Measurements from ENCODE around the gene VDAC1.
"Not testable (repeated sequence)": the region's sequence is repeated elsewhere in the genome, so short reads cannot be mapped to it uniquely, and the experiment has no call there.

Gene VDAC1

DNA sequence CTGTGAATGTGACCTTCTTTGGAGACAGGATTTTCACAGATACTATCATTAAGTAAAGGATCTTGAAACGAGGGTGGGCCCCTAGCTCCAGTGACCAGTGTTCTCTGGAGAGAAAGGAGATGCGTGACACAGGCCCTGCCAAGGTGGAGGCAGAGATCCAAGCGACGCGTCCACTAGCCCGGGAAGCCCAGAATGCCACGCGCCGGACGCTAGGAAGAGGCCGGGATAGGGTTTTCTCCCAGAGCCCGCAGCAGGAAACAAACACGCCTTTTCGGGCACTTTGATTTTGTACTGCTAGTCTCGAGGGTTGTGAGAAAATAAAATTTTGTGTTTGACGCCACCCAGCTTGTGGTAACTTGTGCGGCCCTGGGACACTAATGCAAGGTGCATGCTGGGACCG, 29.6 kb upstream of the VDAC1 start:
- H2BK120ac ChIP-seq (ENCODE audit: low read depth, low read length): no peak overlapping the region
- no peak overlapping the region for H3K4me2 ChIP-seq (ENCODE audit: low read length, poor library complexity, severe bottlenecking)
- no peak for DNase-seq
- no peak overlapping the region for H2BK15ac ChIP-seq (ENCODE audit: low read depth, poor library complexity, severe bottlenecking)
- H2AFZ ChIP-seq (ENCODE audit: low read depth, low read length): no peak overlapping the region
- H3K4ac ChIP-seq (ENCODE audit: low read depth in 1 of 2, low read length in 2 of 2): no peak overlapping the region
- H4K91ac ChIP-seq (ENCODE audit: low read length): no peak overlapping the region
- H3K27me3 ChIP-seq (ENCODE audit: control insufficient read depth in 1 of 2, insufficient read depth in 1 of 2, low read length in 2 of 2): no peaks in the 10 kb centered on the region
- no peaks in the 10 kb centered on the region for H3K9me3 ChIP-seq (ENCODE audit: control insufficient read depth, low read length)
- H3K4me1 ChIP-seq (ENCODE audit: control insufficient read depth, insufficient read depth, low read depth, low read length): no peaks in the 10 kb centered on the region
- H2BK5ac ChIP-seq (ENCODE audit: low read depth, low read length, poor library complexity, severe bottlenecking): no peak overlapping the region
- 89% methylated on average over 18 of the region's 18 CpGs for WGBS
- no peak overlapping the region for H3K27ac ChIP-seq (ENCODE audit: low read length, poor library complexity, severe bottlenecking)
- no peaks in the 10 kb centered on the region for H3K36me3 ChIP-seq (ENCODE audit: control insufficient read depth in 1 of 2, insufficient read depth in 2 of 2, low read depth in 1 of 2, low read length in 2 of 2)
- no peak overlapping the region for H2AK5ac ChIP-seq (ENCODE audit: low read length, severe bottlenecking)
- no peak overlapping the region for H3K23ac ChIP-seq (ENCODE audit: low read length in 2 of 2)
- no peaks in the 10 kb centered on the region for H3K79me1 ChIP-seq (replicated peaks; ENCODE audit: low read length, poor library complexity, severe bottlenecking)
- no peak overlapping the region for H2BK12ac ChIP-seq (ENCODE audit: low read length in 2 of 2)
- no peak overlapping the region for H3K4me3 ChIP-seq (ENCODE audit: insufficient read depth in 1 of 2, low read depth in 1 of 2, low read length in 2 of 2)
- H3K18ac ChIP-seq (ENCODE audit: low read depth in 1 of 2, low read length in 2 of 2): no peak overlapping the region
- H3K9ac ChIP-seq (ENCODE audit: low read length): no peak overlapping the region
- no peak overlapping the region for H4K8ac ChIP-seq (ENCODE audit: low read length)
- H3K14ac ChIP-seq (ENCODE audit: low read length in 2 of 2): no peak overlapping the region

DNA sequence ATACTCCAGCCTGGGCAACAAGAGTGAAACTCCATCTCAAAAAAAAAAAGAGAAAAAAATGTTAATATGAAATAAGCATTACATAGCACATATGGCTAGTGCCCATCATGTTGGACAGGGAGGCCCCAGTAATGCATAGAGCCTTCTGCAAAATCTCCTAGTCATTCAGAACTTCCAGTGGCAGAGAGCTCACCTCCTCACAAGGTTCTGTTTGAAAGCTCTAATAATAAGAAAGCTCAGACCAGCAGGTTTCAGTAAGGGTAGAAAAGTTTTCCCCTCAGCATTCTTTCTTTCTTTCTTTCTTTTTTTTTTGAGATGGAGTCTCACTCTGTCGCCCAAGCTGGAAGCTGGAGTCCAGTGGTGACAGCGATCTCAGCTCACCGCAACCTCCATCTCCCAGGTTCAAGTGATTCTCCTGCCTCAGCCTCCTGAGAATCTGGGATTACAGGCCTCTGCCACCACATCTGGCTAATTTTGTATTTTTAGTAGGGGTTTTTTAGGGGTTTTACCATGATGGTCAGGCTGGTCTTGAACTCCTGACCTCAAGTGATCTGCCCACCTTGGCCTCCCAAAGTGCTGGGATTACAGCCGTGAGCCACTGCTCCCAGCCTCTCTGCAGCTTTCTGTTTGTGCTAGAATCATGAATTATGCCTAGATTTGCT, 25.7 kb upstream of the VDAC1 start:
- not testable (repeated sequence) for H3K4me1 ChIP-seq (ENCODE audit: control insufficient read depth, insufficient read depth, low read depth, low read length); H4K91ac ChIP-seq (ENCODE audit: low read length); H3K4me2 ChIP-seq (ENCODE audit: low read length, poor library complexity, severe bottlenecking); H3K9ac ChIP-seq (ENCODE audit: low read length); H3K4me3 ChIP-seq (ENCODE audit: insufficient read depth in 1 of 2, low read depth in 1 of 2, low read length in 2 of 2); H3K4ac ChIP-seq (ENCODE audit: low read depth in 1 of 2, low read length in 2 of 2); H3K36me3 ChIP-seq (ENCODE audit: control insufficient read depth in 1 of 2, insufficient read depth in 2 of 2, low read depth in 1 of 2, low read length in 2 of 2); H4K8ac ChIP-seq (ENCODE audit: low read length); H3K18ac ChIP-seq (ENCODE audit: low read depth in 1 of 2, low read length in 2 of 2); H3K14ac ChIP-seq (ENCODE audit: low read length in 2 of 2); H3K79me1 ChIP-seq (replicated peaks; ENCODE audit: low read length, poor library complexity, severe bottlenecking); H2BK120ac ChIP-seq (ENCODE audit: low read depth, low read length); H2BK12ac ChIP-seq (ENCODE audit: low read length in 2 of 2); H3K27ac ChIP-seq (ENCODE audit: low read length, poor library complexity, severe bottlenecking); DNase-seq; H2BK15ac ChIP-seq (ENCODE audit: low read depth, poor library complexity, severe bottlenecking); H2BK5ac ChIP-seq (ENCODE audit: low read depth, low read length, poor library complexity, severe bottlenecking); H3K9me3 ChIP-seq (ENCODE audit: control insufficient read depth, low read length); H3K23ac ChIP-seq (ENCODE audit: low read length in 2 of 2); H2AFZ ChIP-seq (ENCODE audit: low read depth, low read length); H2AK5ac ChIP-seq (ENCODE audit: low read length, severe bottlenecking)
- 94% methylated on average over 2 of the region's 4 CpGs for WGBS
- peaks cover 0 to 14% of the 10 kb centered on the region in 2 experiments for H3K27me3 ChIP-seq (ENCODE audit: control insufficient read depth in 1 of 2, insufficient read depth in 1 of 2, low read length in 2 of 2)

DNA sequence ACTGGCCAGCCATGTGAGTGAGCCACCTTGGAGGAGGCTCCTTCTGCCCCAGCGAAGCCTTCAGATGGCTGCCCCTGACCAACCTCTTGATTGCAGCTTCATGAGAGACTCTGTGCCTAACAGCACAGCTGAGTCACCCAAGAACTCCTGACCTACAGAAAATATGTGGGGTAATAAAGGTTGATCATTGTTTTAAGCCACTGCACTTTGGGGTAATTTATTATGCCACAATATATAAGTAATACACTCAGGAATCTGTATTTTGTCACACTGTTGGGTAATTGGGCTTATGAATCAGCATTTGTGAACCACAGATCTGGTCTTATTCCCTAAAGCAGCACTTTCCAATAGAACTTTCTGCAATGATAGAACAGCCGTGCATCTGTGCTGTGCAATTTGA, 24.4 kb upstream of the VDAC1 start:
- peak overlapping the region; percentile 61 for H3K9ac ChIP-seq (ENCODE audit: low read length)
- H2BK5ac ChIP-seq (ENCODE audit: low read depth, low read length, poor library complexity, severe bottlenecking): no peak overlapping the region
- no peak overlapping the region for H4K91ac ChIP-seq (ENCODE audit: low read length)
- no peak overlapping the region for H3K18ac ChIP-seq (ENCODE audit: low read depth in 1 of 2, low read length in 2 of 2)
- H2AFZ ChIP-seq (ENCODE audit: low read depth, low read length): no peak overlapping the region
- no peak overlapping the region for H2AK5ac ChIP-seq (ENCODE audit: low read length, severe bottlenecking)
- H3K9me3 ChIP-seq (ENCODE audit: control insufficient read depth, low read length): no peaks in the 10 kb centered on the region
- peaks cover 0 to 18% of the 10 kb centered on the region in 2 experiments for H3K27me3 ChIP-seq (ENCODE audit: control insufficient read depth in 1 of 2, insufficient read depth in 1 of 2, low read length in 2 of 2)
- H3K23ac ChIP-seq (ENCODE audit: low read length in 2 of 2): no peak overlapping the region
- H3K36me3 ChIP-seq (ENCODE audit: control insufficient read depth in 1 of 2, insufficient read depth in 2 of 2, low read depth in 1 of 2, low read length in 2 of 2): no peaks in the 10 kb centered on the region
- H2BK15ac ChIP-seq (ENCODE audit: low read depth, poor library complexity, severe bottlenecking): no peak overlapping the region
- no peak overlapping the region for H2BK12ac ChIP-seq (ENCODE audit: low read length in 2 of 2)
- H3K4me3 ChIP-seq (ENCODE audit: insufficient read depth in 1 of 2, low read depth in 1 of 2, low read length in 2 of 2): no peak overlapping the region
- peak; percentile 84 for DNase-seq
- no peak overlapping the region for H3K14ac ChIP-seq (ENCODE audit: low read length in 2 of 2)
- no peak overlapping the region for H4K8ac ChIP-seq (ENCODE audit: low read length)
- no peak overlapping the region for H3K27ac ChIP-seq (ENCODE audit: low read length, poor library complexity, severe bottlenecking)
- peaks cover 4% of the 10 kb centered on the region for H3K4me1 ChIP-seq (ENCODE audit: control insufficient read depth, insufficient read depth, low read depth, low read length)
- H3K4ac ChIP-seq (ENCODE audit: low read depth in 1 of 2, low read length in 2 of 2): no peak overlapping the region
- 56% methylated on average over 1 of the region's 2 CpGs for WGBS
- H3K4me2 ChIP-seq (ENCODE audit: low read length, poor library complexity, severe bottlenecking): no peak overlapping the region
- no peaks in the 10 kb centered on the region for H3K79me1 ChIP-seq (replicated peaks; ENCODE audit: low read length, poor library complexity, severe bottlenecking)
- no peak overlapping the region for H2BK120ac ChIP-seq (ENCODE audit: low read depth, low read length)

DNA sequence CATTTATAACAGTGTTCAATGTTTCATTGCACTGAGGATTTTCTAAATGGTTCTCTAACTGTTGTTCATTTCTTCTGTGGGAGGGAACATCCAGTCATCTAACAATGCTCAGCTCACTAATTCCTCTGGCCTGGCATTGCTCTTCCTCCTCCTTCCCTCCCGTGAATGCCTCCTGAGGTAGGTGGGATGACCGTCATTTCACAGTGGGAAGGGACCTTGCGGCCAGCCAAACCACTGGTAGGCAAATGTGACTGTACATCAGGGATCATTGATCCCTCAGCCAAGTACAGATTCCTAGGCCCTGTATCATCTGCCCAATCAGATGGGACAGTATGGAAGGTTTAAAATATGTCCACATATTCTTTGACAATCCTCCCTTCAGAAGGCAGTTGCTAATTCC, 23.7 kb upstream of the VDAC1 start:
- H3K4me3 ChIP-seq (ENCODE audit: insufficient read depth in 1 of 2, low read depth in 1 of 2, low read length in 2 of 2): peak overlapping the region in 1 of 2 experiments; percentile 25

More for the DNA sequence above, 23.7 kb upstream of the VDAC1 start:
- no peak overlapping the region for H3K4ac ChIP-seq (ENCODE audit: low read depth in 1 of 2, low read length in 2 of 2)
- H3K27ac ChIP-seq (ENCODE audit: low read length, poor library complexity, severe bottlenecking): no peak overlapping the region
- no peak for DNase-seq
- no peak overlapping the region for H2BK15ac ChIP-seq (ENCODE audit: low read depth, poor library complexity, severe bottlenecking)
- H2BK12ac ChIP-seq (ENCODE audit: low read length in 2 of 2): no peak overlapping the region
- peak overlapping the region; percentile 61 for H3K9ac ChIP-seq (ENCODE audit: low read length)
- H3K9me3 ChIP-seq (ENCODE audit: control insufficient read depth, low read length): no peaks in the 10 kb centered on the region
- H2BK5ac ChIP-seq (ENCODE audit: low read depth, low read length, poor library complexity, severe bottlenecking): no peak overlapping the region
- no peaks in the 10 kb centered on the region for H3K36me3 ChIP-seq (ENCODE audit: control insufficient read depth in 1 of 2, insufficient read depth in 2 of 2, low read depth in 1 of 2, low read length in 2 of 2)
- no peak overlapping the region for H3K4me2 ChIP-seq (ENCODE audit: low read length, poor library complexity, severe bottlenecking)
- no peaks in the 10 kb centered on the region for H3K79me1 ChIP-seq (replicated peaks; ENCODE audit: low read length, poor library complexity, severe bottlenecking)
- 97% methylated on average over 3 of the region's 3 CpGs for WGBS
- H3K18ac ChIP-seq (ENCODE audit: low read depth in 1 of 2, low read length in 2 of 2): no peak overlapping the region
- no peak overlapping the region for H3K14ac ChIP-seq (ENCODE audit: low read length in 2 of 2)
- H2AK5ac ChIP-seq (ENCODE audit: low read length, severe bottlenecking): no peak overlapping the region
- no peak overlapping the region for H4K91ac ChIP-seq (ENCODE audit: low read length)
- no peak overlapping the region for H3K23ac ChIP-seq (ENCODE audit: low read length in 2 of 2)
- H3K27me3 ChIP-seq (ENCODE audit: control insufficient read depth in 1 of 2, insufficient read depth in 1 of 2, low read length in 2 of 2): peaks cover 0 to 18% of the 10 kb centered on the region in 2 experiments
- no peak overlapping the region for H2AFZ ChIP-seq (ENCODE audit: low read depth, low read length)
- H2BK120ac ChIP-seq (ENCODE audit: low read depth, low read length): no peak overlapping the region
- no peak overlapping the region for H4K8ac ChIP-seq (ENCODE audit: low read length)
- H3K4me1 ChIP-seq (ENCODE audit: control insufficient read depth, insufficient read depth, low read depth, low read length): peaks cover 4% of the 10 kb centered on the region

Measured in mesenchymal stem cell (in vitro differentiated cells and primary cell).